Skin of body (tissue), 2 donors: ENCODE data around the gene MSL2. TPM values are rescaled to one million over a fixed set of nuclear protein-coding genes. Genes with fewer than 3 reads are reported as not detected.
"Not testable (repeated sequence)": the region's sequence is repeated elsewhere in the genome, so short reads cannot be mapped to it uniquely, and the experiment has no call there.

ENCODE experiments used
- DNase-seq: peaks from one replicate; lab custom pipeline; 2025; lab: John Stamatoyannopoulos, UW
- total RNA-seq: library from RNA; depleted of rRNA; stranded (reverse); fragments of >200 nt; gene quantifications from one replicate; pipeline ENCODE4 v1.2.3, GENCODE V29; 2014

MSL2 gene
- total RNA-seq, 1 donor from 2014 or later = 23.8 TPM

- no peak for DNase-seq
Measured at GRCh38 chr3:136192831-136193230, 3.3 kb downstream of the MSL2 start.

- not testable (repeated sequence) for DNase-seq
Measured at GRCh38 chr3:136192195-136192594, 3.9 kb downstream of the MSL2 start.

- no peak for DNase-seq
Measured at GRCh38 chr3:136189859-136190617, 6.1 kb downstream of the MSL2 start.

- DNase-seq = no peak
Measured at GRCh38 chr3:136189043-136189442, 7.1 kb downstream of the MSL2 start.

- DNase-seq = no peak
Measured at GRCh38 chr3:136187868-136188267, 8.3 kb downstream of the MSL2 start.

- no peak for DNase-seq
Measured at GRCh38 chr3:136186846-136187245, 9.3 kb downstream of the MSL2 start.

- no peak for DNase-seq
Measured at GRCh38 chr3:136186344-136186743, 9.8 kb downstream of the MSL2 start.

- no peak for DNase-seq
Measured at GRCh38 chr3:136184703-136185102, 11.4 kb downstream of the MSL2 start.

- DNase-seq = no peak
Measured at GRCh38 chr3:136181741-136182140, 14.4 kb downstream of the MSL2 start.

GRCh38 chr3:136177876-136178275 is 18.3 kb downstream of the MSL2 start:
- no peak for DNase-seq

GRCh38 chr3:136173939-136174490 is 22.1 kb downstream of the MSL2 start:
- no peak for DNase-seq

GRCh38 chr3:136171097-136171542 is 25.0 kb downstream of the MSL2 start:
- DNase-seq = no peak

GRCh38 chr3:136168236-136168635 is 27.9 kb downstream of the MSL2 start:
- not testable (repeated sequence) for DNase-seq

- no peak for DNase-seq
Measured at GRCh38 chr3:136166507-136166906, 29.6 kb downstream of the MSL2 start.

- not testable (repeated sequence) for DNase-seq
Measured at GRCh38 chr3:136163607-136164006, 32.5 kb downstream of the MSL2 start.

GRCh38 chr3:136162322-136162721 is 33.8 kb downstream of the MSL2 start:
- DNase-seq = no peak

GRCh38 chr3:136161516-136161915 is 34.6 kb downstream of the MSL2 start:
- no peak for DNase-seq

GRCh38 chr3:136152963-136153362 is 43.2 kb downstream of the MSL2 start:
- no peak for DNase-seq

- no peak for DNase-seq
Measured at GRCh38 chr3:136152176-136152843, 43.8 kb downstream of the MSL2 start.

- no peak for DNase-seq
Measured at GRCh38 chr3:136151219-136151618, 44.9 kb downstream of the MSL2 start.

- DNase-seq = no peak
Measured at GRCh38 chr3:136149667-136150066, 46.5 kb downstream of the MSL2 start.

GRCh38 chr3:136146981-136147729 is 49.0 kb downstream of the MSL2 start:
- no peak for DNase-seq
